ENCODE results near the gene GALR3. TPM values are rescaled to one million over a fixed set of nuclear protein-coding genes. Genes with fewer than 3 reads are reported as not detected.

The GALR3 gene
- total RNA-seq, 1 experiment from 2014 or later, result not detected

DNA sequence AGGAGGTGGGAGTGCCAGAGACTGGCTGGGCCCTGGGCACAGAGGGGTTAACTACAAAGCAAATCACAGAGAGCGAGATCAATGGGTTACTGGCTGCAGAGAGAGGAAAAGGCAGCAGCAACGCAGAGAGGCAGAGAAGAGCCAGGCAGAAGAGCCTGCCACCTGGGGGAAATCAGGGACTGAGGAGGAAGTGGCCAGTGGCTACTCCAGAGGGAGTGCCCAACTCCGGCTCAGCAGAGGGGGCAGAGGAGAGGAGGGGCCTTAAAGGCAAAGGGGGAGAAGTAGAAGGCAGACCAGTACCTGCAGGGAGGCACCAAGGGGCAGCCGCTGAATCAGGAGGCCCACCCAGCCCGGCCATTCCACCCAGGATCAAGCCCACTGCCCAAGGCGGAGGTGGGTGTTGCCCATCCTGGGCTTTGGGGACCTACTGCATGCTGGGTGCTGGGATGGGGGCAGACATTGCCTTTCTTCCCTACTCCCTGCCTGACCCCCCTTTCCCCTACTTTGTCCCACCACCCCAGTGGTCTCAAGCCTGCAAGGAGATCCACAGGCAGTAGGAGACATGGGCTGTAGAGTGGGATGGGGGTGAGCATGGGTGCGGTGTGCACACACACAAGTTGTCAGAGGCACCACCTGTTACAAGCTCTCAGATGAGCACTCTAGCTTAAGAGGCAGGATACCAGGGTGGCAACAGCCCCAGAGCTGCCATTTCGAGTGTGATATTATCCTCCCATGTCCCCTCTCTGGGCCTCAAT, 926 bp upstream of the GALR3 start:
- no peak for DNase-seq (ENCODE audit: low spot score)

DNA sequence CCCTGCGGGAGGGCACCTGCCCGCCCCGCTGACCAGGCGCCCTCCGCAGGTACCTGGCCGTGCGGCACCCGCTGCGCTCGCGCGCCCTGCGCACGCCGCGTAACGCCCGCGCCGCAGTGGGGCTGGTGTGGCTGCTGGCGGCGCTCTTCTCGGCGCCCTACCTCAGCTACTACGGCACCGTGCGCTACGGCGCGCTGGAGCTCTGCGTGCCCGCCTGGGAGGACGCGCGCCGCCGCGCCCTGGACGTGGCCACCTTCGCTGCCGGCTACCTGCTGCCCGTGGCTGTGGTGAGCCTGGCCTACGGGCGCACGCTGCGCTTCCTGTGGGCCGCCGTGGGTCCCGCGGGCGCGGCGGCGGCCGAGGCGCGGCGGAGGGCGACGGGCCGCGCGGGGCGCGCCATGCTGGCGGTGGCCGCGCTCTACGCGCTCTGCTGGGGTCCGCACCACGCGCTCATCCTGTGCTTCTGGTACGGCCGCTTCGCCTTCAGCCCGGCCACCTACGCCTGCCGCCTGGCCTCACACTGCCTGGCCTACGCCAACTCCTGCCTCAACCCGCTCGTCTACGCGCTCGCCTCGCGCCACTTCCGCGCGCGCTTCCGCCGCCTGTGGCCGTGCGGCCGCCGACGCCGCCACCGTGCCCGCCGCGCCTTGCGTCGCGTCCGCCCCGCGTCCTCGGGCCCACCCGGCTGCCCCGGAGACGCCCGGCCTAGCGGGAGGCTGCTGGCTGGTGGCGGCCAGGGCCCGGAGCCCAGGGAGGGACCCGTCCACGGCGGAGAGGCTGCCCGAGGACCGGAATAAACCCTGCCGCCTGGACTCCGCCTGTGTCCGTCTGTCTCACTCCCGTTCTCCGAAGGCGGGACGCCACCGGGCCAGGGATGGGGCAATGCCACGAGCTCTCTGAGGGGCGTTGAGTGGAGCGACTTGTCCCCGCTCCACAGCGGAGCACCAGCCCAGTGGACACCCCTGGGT, 1.8 kb downstream of the GALR3 start:
- DNase-seq (ENCODE audit: low spot score), result no peak

DNA sequence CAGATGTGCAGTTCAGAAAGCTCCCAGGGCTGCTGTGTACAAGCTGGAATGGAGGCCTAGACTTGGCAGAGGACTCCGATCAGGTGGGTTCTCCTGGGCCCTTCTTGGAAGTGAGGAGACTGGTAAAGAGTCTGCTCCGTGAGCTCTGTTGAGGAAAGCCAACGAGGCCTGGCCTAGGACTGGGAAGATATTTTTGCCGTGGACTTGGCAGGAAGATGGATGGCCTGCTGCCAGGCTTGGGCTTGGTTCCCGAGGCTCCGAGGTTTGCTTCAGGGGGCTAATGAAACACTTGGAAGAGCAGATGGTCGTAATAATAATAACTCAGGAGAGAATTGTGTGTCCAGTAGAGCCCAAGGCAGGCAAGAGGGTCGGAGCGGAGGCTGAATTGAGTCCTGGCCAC, 3.9 kb downstream of the GALR3 start:
- DNase-seq (ENCODE audit: low spot score), result no peak

DNA sequence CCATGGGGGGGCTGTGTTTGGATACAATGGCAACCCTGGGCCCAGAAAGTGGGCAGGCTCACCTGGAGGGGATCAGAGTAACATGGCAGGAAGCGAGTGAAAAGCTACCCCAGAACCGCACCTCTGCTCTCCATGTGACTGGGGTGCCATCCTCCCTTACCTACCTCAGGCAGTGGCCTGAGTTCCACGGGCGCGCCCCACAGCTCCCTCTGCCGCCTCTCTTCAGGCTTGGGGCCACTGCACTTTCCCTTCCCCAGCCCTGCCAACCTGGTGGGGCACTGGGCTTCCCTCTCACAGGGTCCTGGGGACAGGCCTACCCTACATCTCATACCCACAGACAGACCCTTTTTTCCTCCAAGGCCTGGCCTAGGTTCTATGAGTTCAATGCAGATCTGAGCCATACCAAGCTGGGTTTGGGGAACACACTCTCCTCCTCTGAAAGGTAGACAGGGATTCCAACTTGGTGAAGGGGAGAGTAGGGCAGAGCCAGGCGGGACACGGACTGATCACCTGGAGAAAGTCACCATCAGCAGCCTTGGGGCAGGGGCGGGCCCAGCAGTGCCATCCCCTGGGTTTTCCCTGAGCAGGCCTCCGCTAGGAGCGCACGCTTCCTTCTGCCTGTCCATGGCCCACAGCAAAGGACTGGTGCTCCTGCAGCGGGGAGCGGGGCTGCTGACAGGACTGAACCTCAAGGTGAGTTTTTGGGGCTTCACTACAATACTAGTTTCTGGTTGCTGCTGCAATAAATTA, 7.1 kb downstream of the GALR3 start:
- no peak for DNase-seq (ENCODE audit: low spot score)

DNA sequence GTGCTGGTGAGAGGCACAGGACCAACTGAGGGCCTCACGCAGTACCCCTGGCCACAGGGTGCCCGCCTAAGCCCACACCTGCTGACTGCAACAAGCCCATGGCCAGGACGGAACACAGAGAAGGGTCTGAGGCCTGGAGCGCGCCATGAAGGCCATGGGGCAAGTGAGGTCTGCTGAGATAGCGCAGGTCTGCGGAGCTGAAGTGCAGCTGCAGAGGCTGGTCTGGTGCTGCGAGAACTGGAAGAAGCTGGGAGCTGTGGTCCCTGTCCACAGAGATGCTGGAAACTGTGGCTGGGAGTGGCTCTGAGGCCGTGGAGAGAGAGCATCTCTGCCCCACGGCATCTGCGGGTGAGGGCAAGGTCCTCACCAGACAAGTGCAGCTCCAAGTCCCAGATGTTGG, 8.3 kb downstream of the GALR3 start:
- DNase-seq (ENCODE audit: low spot score), result no peak

DNA sequence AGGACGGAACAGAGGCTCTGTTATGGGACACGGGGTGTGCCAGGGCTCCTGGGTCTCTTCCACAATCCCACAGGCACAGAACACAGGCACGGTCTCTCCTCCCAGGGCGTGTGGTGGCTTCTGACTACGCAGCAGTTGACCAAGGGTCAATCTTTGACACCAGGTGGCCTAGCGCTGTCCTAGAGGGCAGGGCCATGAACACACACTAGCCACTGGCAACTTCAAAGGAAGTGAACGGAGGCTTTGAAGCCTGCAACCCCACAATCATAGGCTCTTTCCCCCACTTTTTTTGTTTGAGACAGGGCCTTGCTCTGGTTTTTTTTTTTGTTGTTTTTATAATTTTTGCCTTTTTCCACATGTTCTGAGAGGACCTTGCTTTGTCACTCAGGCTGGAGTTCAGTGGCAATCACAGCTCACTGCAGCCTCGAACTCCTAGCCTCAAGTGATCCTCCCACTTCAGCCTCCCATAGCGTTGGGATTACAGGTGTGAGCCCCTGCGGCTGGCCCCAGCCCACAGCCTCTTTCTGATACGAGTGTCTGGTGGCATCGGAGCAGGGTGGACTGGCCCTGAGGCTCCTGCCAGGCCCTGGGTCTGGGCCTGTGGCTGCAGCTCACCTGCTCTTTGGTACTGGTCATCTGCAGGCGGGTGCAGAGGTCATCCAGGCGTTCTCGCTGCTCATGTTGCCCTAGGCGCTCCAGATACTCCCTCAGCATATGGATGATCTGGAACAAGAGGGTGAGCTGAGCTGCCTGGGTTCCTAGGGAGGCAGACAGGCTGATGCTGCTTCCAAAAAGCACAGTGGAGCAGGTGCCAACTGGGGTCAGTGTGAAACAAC, 9.1 kb downstream of the GALR3 start:
- DNase-seq (ENCODE audit: low spot score), result no peak

DNA sequence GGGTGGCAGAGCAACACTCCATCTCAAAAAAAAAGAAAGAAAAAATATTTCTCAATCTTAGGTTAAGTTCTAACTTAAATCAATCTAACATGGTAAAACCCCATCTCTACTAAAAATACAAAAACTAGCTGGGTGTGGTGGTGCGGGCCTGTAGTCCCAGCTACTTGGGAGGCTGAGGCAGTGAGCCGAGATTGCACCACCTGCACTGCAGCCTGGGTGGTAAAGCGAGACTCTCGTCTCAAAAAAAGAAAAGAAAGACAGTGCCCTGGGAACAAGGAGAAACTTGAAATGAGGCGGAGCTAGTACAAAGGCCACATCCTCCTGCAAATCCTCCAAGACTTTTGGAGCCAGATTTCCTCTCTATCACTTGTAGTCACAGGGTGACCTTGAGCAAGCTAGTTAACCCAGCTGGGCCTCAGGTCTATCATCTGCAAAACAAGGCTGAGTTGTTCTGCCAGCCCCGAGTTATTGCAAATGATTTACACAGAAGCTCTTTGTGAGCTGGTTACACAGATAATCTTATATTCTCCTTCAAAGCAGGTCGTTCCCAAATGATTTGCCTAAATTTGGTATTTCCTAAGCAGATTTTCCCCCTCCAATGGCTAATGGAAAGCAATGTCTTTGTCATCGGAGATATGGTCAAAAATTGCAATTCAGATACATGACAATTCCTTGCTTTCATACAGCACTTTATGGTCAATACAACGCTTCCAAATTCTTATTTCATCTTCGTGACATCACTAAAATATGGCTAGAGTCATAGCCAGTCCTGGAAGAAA, 19.0 kb downstream of the GALR3 start:
- no peak for DNase-seq (ENCODE audit: low spot score)

DNA sequence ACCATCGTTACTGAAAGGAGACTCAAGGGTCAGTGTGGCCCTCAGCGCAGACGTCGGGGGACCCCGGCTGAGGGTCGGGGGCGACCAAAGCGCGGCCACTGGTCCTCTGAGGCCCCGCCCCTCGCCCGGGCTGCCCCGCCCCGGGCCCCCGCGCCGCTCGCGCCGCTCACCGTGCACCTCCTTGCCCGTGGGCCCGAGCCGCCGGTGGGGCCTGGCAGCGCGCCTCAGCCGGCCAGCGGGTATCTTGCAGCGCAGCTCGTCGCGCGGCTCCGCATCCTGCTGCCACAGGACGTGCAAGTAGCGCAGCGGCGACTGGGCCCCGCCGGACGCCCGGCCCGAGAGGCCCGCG, 20.5 kb downstream of the GALR3 start:
- DNase-seq (ENCODE audit: low spot score), result no peak

DNA sequence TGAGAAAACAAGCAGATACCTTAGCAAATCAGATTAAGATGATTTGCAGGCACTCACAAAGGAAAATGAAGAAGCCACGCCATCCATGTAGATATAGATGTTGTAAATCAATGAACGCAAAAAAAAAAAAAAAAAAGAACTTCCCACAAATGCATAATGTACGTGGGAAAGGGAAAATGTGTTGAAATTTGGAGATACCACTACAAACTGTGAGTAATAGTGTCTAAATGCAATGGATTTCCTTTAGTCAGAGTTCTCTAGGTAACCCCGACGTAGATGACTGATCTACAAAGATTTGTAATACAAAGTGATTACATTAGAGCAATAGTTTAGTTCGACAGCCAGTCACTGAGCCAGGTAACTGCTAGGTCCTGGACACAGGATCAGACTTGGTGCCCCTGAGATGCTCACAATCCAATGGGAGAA, 21.7 kb downstream of the GALR3 start:
- no peak for DNase-seq (ENCODE audit: low spot score)

DNA sequence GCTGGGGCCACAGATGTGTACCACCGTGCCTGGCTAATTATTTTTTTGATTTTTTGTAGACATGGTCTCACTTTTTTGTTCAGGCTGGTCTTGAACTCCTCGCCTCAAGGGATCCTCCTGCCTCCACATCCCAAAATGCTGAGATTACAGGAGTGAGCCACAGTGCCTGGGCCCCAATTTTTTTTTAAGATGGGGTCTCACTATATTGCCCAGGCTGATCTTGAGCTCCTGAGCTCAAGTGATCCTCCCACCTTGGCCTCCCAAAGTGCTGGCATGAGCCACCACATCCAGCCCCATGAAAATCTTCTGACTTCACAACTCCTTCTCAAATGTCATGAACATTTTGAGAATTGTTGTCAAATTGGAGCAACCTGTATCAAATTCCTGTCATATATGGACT, 23.3 kb downstream of the GALR3 start:
- no peak for DNase-seq (ENCODE audit: low spot score)

DNA sequence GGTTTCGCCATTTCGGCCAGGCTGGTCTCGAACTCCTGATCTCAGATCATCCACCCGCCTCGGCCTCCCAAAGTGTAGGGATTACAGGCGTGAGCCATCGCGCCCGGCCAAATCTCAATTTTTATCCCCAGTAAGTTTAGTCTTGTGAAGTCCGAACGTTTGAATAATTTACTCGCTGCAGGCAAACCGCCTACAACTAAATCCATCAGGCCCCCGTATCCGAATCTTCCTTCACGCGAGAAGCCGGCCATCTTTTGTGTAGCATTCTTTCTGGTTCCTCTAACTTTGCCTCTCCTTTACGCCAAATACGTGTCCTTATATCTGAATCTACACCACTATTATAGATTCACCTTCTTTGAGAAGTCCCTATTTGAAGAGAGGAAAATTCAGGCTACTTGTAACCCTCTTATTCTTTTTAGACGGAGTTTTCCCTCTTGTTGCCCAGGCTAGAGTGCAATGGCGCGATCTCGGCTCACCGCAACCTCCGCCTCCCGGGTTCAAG, 25.5 kb downstream of the GALR3 start:
- no peak for DNase-seq (ENCODE audit: low spot score)

DNA sequence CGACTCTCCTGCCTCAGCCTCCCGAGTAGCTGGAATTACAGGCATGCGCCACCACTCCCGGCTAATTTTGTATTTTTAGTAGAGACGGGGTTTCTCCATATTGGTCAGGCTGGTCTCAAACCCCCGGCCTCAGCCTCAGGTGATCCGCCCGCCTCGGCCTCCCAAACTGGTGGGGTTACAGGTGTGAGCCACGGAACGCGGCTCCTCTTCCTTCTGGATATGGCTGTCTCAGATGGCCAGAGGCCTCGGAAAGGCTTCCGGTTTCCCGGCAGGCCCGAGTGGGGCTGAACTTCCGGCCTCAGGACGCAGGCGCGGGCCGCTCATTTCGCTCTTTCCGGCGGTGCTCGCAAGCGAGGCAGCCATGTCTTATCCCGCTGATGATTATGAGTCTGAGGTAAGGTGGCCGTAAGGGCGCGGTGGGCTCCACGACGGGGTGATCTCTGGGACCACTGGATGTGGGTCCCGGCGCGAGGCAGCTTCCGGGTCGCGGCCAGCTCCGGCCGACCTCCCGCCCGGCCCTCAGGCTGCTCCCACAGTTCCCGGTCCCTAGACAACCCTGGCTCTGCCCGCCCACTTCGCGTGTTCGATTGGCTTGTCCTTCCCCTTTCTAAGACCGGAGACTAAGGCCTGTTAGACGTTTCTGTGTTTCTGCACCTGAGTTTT, 26.0 kb downstream of the GALR3 start, which contains the start of gene EIF3L:
Gene EIF3L (plus strand): TSS at position 331 of the 663 bp plus-strand sequence. CDS start 31 bp downstream, at position 362.
- DNase-seq (ENCODE audit: low spot score), result peak; percentile 71

DNA sequence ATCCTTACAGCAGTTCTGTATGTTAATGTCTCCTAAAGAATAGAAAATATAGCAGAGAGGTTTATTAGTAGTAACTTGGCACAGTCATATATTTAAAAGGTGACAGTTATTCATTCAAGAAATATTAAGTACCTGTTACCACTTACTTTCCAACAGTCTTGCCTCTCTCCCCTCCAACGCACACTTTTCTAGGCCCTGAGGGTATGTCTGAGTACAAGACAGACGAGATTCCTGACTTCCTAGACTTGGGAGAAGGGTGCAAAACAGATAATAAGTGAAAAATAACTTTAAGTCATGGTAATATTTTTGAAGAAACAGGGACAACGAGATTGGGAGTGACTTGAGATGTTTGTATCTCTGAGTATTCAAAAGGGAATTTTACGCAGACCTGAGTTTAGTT, 27.6 kb downstream of the GALR3 start:
- DNase-seq (ENCODE audit: low spot score), result no peak

DNA sequence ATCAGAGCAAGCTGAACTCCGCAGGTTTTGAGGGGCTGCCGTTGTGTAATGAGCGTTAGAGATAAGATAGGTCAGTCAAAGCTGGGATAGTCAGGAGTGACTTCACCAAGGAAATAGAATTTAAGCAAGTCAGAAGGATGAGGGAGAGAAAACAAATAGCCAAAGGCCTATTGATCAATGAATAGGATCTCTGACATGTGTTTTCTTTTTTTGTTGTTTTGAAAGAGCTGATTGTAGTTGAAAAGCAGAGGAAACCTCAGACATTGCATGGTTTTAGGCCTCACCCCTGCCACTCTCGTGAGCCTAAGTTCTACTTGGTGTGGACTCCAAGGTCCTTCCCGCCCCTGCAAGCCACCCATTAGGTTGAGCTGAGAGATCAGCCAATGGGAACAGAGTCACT, 29.2 kb downstream of the GALR3 start:
- no peak for DNase-seq (ENCODE audit: low spot score)

DNA sequence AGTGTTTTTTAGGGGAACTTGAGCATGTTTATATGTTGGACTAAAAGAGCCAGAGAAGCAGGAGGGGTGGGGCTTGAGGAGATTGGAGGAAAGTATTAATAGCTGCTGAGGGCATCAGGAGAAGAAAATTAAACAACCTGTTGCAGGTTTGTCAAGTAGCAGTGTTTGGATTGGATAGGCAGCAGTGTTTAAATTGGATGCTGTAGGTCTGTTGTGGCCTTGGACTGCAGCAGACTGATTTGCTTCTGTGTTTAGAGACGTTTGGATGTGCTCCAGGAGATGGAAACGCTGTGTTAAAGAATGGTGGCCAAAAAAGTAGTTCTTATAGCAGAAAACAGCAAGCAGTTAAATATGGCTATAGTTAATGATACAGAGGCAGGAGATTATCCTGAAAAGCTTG, 31.8 kb downstream of the GALR3 start:
- no peak for DNase-seq (ENCODE audit: low spot score)

DNA sequence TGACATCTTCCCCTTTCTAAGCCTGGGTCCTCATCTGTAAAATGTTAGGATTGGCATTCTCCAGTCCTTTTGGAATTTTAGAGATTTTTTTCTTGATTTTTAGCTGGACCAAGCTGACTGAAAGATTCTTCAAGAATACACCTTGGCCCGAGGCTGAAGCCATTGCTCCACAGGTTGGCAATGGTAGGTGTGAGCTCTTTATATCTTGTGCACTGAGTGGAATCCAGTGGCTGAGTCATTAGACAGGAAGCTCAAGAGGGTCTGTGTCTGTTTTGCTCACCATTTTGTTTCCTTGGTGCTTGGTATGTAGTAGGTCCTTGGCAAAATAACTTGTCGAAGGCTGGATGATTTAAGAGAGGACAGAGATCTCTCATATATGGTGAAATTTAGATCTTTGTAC, 32.3 kb downstream of the GALR3 start:
- DNase-seq (ENCODE audit: low spot score), result no peak

DNA sequence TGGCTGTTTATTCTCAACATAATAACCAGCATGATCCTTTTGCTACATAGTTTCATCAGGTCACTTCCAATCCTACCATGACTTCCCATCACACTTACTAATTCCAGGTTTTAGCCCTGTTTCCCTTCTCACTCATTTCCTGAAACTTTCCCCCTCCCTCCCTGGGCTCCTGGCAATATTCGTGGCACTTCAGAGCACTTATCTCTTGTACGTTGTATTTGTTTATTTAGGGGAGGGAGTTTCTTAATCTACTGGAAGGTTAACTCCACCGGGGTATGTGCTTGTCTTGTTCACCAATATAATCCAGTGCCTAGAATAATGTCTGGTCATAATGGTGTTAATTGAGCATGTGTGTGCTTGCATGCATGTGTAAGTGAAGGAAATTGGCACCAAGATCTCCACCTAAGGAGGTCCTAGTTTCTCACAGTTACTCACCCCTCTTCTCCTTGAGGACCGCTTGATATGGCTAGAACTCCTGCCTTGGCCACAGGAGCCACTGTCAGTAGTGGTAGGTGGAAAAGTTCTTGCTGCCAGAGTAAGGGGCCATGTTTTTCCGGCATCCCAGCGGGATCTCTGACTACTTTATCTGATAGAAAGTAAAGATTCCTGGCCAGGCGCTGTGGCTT, 37.7 kb downstream of the GALR3 start:
- DNase-seq (ENCODE audit: low spot score), result no peak

DNA sequence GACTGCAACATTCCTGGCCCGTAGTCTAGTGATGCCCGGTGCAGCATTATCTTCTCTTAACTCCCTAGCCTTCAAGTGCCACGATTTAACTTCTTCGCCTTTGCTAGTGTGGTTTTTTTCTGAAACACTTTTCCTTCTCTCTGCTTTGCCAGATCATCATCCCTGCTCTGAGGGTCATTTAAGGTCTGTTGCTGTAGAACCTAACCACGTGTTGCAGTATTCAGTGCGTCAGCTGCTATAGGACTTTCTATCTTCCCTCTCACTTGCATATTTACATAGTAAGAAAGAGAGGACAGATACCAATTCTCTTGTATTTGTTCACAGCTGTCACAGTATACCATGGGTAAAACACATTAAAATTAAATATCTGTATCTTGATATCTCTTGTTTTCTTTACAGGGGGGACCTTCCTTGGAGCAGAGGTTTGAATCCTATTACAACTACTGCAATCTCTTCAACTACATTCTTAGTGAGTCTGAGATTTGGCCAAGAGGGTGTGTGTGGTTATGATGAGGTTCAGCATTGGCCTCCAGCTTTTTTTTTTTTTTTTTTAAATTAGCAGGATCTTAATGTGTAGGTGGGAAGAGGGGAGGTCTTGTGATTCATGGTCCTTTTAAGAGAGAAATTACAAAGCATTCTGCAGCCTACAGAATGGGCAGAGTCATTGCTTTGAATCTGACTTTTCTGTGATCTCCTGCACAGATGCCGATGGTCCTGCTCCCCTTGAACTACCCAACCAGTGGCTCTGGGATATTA, 39.6 kb downstream of the GALR3 start:
- no peak for DNase-seq (ENCODE audit: low spot score)

DNA sequence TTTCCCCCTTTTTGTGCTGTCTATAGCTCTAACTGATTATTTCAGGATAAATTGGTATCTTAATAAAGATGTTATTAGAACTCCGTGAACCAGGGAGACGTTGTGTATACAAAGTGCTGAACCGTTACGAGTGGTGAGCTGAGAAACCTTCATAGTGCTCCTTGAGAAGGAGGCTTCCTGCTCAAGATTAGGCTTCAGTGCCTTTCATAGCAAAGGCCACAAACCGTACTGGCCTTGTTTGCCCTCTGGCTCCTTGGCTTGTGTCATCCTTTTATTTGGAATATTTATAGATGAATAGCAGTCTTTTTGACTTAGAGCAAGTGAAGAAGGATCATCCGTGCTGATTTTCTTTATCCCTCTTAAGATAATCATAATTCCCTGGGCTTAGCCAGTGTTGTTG, 42.3 kb downstream of the GALR3 start:
- DNase-seq (ENCODE audit: low spot score), result no peak
